HEK293T (cell line): ENCODE results near the gene CBLL2.

Experiments
- ELF4 ChIP-seq: fragments of 450-650 bp; IDR thresholded peaks from 2 replicates; pipeline ENCODE4 v1.6.1; 2017; ENCODE audit warnings: antibody characterized with exemption
- FOXA1 ChIP-seq: fragments of 450-650 bp; IDR thresholded peaks from 2 replicates; pipeline ENCODE4 v1.6.1; 2016; ENCODE audit warnings: mild to moderate bottlenecking
- HDGF ChIP-seq: fragments of 450-650 bp; IDR thresholded peaks from 2 replicates; pipeline ENCODE4 v1.6.1; 2017; ENCODE audit warnings: antibody characterized with exemption, borderline replicate concordance
- TARDBP ChIP-seq: fragments of 450-650 bp; IDR thresholded peaks from 2 replicates; pipeline ENCODE4 v1.6.1; 2016

DNA sequence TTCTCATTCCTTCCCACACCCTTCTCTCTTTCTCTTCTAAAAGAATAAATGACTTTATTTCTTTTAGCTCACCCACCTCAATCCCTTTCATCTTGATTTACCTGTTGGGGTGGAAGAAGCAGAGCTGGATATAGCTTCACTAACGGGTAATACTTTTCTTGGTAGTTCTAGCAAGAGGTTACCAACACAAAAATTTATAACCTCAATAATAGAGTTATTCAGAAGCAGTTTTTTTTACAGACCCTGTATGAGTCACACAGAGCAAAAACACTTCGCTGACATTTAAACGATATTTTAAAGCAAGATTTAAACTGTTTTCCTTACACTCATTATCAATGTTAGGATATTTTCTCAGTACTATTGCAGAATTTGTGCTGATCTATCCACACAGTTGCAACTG lies 42.4 kb downstream of the CBLL2 start:
- no peak for TF ChIP-seq FOXA1
- no peak for TF ChIP-seq HDGF
- no peak for TF ChIP-seq TARDBP
- no peak for TF ChIP-seq ELF4
